ENCODE results near the gene B3GAT3.

The B3GAT3 gene

DNA sequence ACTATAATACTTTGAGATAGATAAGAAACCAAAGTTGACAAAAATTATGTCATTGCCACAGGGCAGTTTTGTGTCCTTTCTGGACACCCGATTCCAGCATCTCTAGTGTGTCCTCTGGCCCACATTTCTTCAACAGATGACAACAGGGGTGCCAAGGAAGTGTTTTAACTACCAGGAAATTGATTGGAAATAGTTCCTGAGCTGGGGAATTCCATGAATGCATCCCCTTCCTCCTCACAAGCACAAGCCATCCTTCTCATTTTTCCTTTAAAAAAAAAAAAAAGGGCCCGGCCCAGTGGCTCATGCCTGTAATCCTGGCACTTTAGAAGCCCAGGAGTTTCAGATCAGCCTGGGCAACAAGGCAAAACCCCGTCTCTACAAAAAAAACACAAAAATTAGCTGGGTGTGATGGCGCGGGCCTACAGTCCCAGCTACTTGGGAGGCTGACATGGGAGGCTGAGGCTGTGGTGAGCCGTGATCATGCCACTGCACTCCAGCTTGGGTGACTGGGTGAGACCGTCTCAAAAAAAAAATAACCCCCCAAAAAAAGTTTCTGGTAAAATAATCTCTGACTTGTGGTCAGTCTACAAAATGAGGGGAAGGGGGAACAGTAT is 797 bp upstream of the B3GAT3 start:
- TF ChIP-seq TEAD4 (IDR thresholded peaks at IDR 0.05) (no peak), NFIC (IDR thresholded peaks at IDR 0.05) (no peak), EP300 (IDR thresholded peaks at IDR 0.05; ENCODE audit: borderline replicate concordance) (no peak), FOXM1 (IDR thresholded peaks at IDR 0.05; ENCODE audit: borderline replicate concordance, low read depth) (no peak), CEBPB (IDR thresholded peaks at IDR 0.05) (no peak), RAD21 (IDR thresholded peaks at IDR 0.05; ENCODE audit: low read depth) (no peak), CREB1 (IDR thresholded peaks at IDR 0.05; ENCODE audit: low read depth) (no peak), TCF12 (IDR thresholded peaks at IDR 0.05; ENCODE audit: low read depth) (no peak), TAF1 (IDR thresholded peaks at IDR 0.05; ENCODE audit: low read depth) (no peak), EGR1 (IDR thresholded peaks at IDR 0.05) (no peak), ZBTB7A (IDR thresholded peaks at IDR 0.05; ENCODE audit: low read depth) (no peak), YY1 (IDR thresholded peaks at IDR 0.05; ENCODE audit: low read depth) (no peak)
- TF ChIP-seq, protein P1, sequence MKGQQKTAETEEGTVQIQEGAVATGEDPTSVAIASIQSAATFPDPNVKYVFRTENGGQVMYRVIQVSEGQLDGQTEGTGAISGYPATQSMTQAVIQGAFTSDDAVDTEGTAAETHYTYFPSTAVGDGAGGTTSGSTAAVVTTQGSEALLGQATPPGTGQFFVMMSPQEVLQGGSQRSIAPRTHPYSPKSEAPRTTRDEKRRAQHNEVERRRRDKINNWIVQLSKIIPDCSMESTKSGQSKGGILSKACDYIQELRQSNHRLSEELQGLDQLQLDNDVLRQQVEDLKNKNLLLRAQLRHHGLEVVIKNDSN (IDR thresholded peaks at IDR 0.05) = no peak
- TF ChIP-seq, protein P2, sequence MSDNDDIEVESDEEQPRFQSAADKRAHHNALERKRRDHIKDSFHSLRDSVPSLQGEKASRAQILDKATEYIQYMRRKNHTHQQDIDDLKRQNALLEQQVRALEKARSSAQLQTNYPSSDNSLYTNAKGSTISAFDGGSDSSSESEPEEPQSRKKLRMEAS (IDR thresholded peaks at IDR 0.05) = no peak
- TF ChIP-seq, protein P3, sequence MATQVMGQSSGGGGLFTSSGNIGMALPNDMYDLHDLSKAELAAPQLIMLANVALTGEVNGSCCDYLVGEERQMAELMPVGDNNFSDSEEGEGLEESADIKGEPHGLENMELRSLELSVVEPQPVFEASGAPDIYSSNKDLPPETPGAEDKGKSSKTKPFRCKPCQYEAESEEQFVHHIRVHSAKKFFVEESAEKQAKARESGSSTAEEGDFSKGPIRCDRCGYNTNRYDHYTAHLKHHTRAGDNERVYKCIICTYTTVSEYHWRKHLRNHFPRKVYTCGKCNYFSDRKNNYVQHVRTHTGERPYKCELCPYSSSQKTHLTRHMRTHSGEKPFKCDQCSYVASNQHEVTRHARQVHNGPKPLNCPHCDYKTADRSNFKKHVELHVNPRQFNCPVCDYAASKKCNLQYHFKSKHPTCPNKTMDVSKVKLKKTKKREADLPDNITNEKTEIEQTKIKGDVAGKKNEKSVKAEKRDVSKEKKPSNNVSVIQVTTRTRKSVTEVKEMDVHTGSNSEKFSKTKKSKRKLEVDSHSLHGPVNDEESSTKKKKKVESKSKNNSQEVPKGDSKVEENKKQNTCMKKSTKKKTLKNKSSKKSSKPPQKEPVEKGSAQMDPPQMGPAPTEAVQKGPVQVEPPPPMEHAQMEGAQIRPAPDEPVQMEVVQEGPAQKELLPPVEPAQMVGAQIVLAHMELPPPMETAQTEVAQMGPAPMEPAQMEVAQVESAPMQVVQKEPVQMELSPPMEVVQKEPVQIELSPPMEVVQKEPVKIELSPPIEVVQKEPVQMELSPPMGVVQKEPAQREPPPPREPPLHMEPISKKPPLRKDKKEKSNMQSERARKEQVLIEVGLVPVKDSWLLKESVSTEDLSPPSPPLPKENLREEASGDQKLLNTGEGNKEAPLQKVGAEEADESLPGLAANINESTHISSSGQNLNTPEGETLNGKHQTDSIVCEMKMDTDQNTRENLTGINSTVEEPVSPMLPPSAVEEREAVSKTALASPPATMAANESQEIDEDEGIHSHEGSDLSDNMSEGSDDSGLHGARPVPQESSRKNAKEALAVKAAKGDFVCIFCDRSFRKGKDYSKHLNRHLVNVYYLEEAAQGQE (IDR thresholded peaks at IDR 0.05; ENCODE audit: low read depth) = no peak

DNA sequence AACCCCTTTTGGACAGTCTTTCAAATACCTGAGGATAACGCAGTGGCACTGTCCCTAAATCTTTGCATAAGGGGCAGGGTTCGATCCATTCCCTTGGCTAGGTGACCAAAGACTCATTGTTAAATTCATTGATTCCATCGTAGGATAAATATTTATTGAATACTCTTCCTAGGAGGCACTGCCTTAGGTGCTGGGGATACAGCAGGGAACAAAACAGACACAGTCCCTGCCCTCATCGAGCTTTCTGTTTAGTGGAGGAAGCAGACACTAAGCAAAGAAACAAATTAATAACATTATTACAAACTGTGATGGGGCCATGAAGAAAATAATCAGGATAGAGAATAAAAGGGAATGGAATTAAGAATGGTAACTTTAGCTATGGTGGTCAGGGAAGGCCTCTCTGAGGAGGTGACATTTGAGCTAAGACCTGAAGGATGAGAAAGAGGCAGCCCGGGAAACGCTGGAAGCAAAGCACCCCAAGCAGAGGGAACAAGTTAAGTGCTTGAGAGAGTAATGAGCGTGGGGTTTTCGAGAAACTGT is 689 bp downstream of the B3GAT3 start:
- TF ChIP-seq, protein P2 (IDR thresholded peaks at IDR 0.05) = no peak
- TF ChIP-seq NFIC (IDR thresholded peaks at IDR 0.05) (no peak), TAF1 (IDR thresholded peaks at IDR 0.05; ENCODE audit: low read depth) (no peak), EP300 (IDR thresholded peaks at IDR 0.05; ENCODE audit: borderline replicate concordance) (no peak), EGR1 (IDR thresholded peaks at IDR 0.05) (no peak), FOXM1 (IDR thresholded peaks at IDR 0.05; ENCODE audit: borderline replicate concordance, low read depth) (no peak), YY1 (IDR thresholded peaks at IDR 0.05; ENCODE audit: low read depth) (no peak), CEBPB (IDR thresholded peaks at IDR 0.05) (no peak)

DNA sequence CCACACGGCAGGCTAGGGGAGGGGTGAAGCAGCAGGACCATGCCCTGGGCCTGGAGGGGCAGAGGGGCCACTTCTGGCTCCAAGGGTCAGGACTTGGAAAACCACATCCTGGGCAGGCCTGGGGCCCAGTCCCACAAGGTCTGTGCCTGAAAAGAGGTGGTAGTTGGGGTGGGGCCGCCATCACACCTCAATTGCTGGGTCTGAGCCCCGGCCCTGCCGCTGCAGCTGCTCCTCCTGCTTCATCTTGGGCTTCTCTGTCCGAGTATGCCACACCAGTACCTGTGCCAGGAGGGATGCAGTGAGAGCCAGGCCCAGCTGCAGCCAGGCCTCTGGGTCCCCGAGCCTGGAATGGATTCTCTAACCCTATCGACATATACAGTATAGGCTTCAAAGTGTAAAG is 6.3 kb downstream of the B3GAT3 start:
- TF ChIP-seq EGR1 (IDR thresholded peaks at IDR 0.05) = no peak
- no peak for TF ChIP-seq TCF12 (IDR thresholded peaks at IDR 0.05; ENCODE audit: low read depth)
- TF ChIP-seq ZBTB7A (IDR thresholded peaks at IDR 0.05; ENCODE audit: low read depth) = no peak
- TF ChIP-seq, protein P3 (IDR thresholded peaks at IDR 0.05; ENCODE audit: low read depth) = no peak
- no peak for TF ChIP-seq FOXM1 (IDR thresholded peaks at IDR 0.05; ENCODE audit: borderline replicate concordance, low read depth)
- TF ChIP-seq CREB1 (IDR thresholded peaks at IDR 0.05; ENCODE audit: low read depth) = no peak
- no peak for TF ChIP-seq TAF1 (IDR thresholded peaks at IDR 0.05; ENCODE audit: low read depth)
- TF ChIP-seq RAD21 (IDR thresholded peaks at IDR 0.05; ENCODE audit: low read depth) = no peak
- no peak for TF ChIP-seq CEBPB (IDR thresholded peaks at IDR 0.05)
- TF ChIP-seq TEAD4 (IDR thresholded peaks at IDR 0.05) = no peak
- TF ChIP-seq, protein P2 (IDR thresholded peaks at IDR 0.05) = no peak
- TF ChIP-seq, protein P1 (IDR thresholded peaks at IDR 0.05) = no peak
- TF ChIP-seq YY1 (IDR thresholded peaks at IDR 0.05; ENCODE audit: low read depth) = no peak
- no peak for TF ChIP-seq NFIC (IDR thresholded peaks at IDR 0.05)
- no peak for TF ChIP-seq EP300 (IDR thresholded peaks at IDR 0.05; ENCODE audit: borderline replicate concordance)

DNA sequence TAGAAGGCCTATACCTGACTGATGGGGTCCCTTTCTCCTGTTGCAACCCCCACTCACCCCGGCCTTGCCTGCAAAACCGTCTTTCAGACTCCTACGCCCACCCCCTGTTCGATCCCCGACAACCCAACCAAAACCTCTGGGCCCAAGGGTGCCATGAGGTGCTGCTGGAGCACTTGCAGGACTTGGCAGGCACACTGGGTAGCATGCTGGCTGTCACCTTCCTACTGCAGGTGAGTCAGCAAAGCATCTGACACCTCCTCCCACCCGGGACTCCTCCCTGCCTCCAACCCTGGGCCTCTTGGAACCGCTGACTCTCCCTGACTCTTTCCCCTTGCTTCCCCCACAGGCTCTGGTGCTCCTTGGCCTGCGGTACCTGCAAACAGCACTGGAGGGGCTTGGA is 7.5 kb downstream of the B3GAT3 start:
- TF ChIP-seq, protein P2 (IDR thresholded peaks at IDR 0.05) = peak; percentile 79
- no peak for TF ChIP-seq CREB1 (IDR thresholded peaks at IDR 0.05; ENCODE audit: low read depth)

DNA sequence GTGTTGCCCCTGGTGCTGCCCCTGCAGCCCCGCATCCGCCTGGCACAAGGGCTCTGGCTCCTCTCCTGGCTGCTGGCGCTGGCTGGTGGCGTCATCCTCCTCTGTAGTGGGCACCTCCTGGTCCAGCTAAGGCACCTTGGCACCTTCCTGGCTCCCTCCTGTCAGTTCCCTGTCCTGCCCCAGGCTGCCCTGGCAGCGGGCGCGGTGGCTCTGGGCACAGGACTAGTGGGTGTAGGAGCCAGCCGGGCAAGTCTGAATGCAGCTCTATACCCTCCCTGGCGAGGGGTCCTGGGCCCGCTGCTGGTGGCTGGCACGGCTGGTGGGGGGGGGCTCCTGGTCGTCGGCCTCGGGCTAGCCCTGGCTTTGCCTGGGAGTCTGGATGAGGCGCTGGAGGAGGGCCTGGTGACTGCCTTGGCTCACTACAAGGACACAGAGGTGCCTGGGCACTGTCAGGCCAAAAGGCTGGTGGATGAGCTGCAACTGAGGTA is 8.5 kb downstream of the B3GAT3 start:
- TF ChIP-seq, protein P2 (IDR thresholded peaks at IDR 0.05) = no peak
- TF ChIP-seq EP300 (IDR thresholded peaks at IDR 0.05; ENCODE audit: borderline replicate concordance) (no peak), TAF1 (IDR thresholded peaks at IDR 0.05; ENCODE audit: low read depth) (no peak), YY1 (IDR thresholded peaks at IDR 0.05; ENCODE audit: low read depth) (no peak), EGR1 (IDR thresholded peaks at IDR 0.05) (no peak), TCF12 (IDR thresholded peaks at IDR 0.05; ENCODE audit: low read depth) (no peak), TEAD4 (IDR thresholded peaks at IDR 0.05) (no peak), CREB1 (IDR thresholded peaks at IDR 0.05; ENCODE audit: low read depth) (no peak), ZBTB7A (IDR thresholded peaks at IDR 0.05; ENCODE audit: low read depth) (no peak), RAD21 (IDR thresholded peaks at IDR 0.05; ENCODE audit: low read depth) (no peak), NFIC (IDR thresholded peaks at IDR 0.05) (no peak), FOXM1 (IDR thresholded peaks at IDR 0.05; ENCODE audit: borderline replicate concordance, low read depth) (no peak), CEBPB (IDR thresholded peaks at IDR 0.05) (no peak)
- TF ChIP-seq, protein P3 (IDR thresholded peaks at IDR 0.05; ENCODE audit: low read depth) = no peak
